Natural killer cell (primary cell): ENCODE results near the gene FMO1. TPM values are rescaled to one million over a fixed set of nuclear protein-coding genes. Genes with fewer than 3 reads are reported as not detected.

Experiments
- ATAC-seq, 3 donors: fragments of 150-1000 bp in 2 of 3; fragments of 200-7000 bp in 1 of 3; cut with Tn5 transposase; 1 replicate in 1 of 3; 2 replicates in 2 of 3; pipeline ENCODE4 v1.10.0; 2021; ENCODE audit warnings: mild to moderate bottlenecking in 2 of 3, moderate library complexity in 2 of 3
- DNase-seq, 2 donors: peaks; one replicate each; pipeline versions ENCODE4 v3.0.0 to v3.0.0-alpha.2; 2013 to 2021; ENCODE audit warnings: mixed read lengths in 1 of 2
- H3K27ac ChIP-seq: one replicate; pipeline ENCODE4 v1.5.1; 2013; ENCODE audit warnings: mild to moderate bottlenecking, low read length
- H3K27me3 ChIP-seq: one replicate; pipeline ENCODE4 v1.6.1; 2013; ENCODE audit warnings: low read length; ENCODE audit not compliant: control insufficient read depth, insufficient read depth
- H3K36me3 ChIP-seq: one replicate; pipeline ENCODE4 v1.6.1; 2013; ENCODE audit warnings: low read length; ENCODE audit not compliant: control insufficient read depth, insufficient read depth
- H3K4me1 ChIP-seq: one replicate; pipeline ENCODE4 v1.6.1; 2013; ENCODE audit warnings: low read length; ENCODE audit not compliant: control insufficient read depth, insufficient read depth
- H3K4me3 ChIP-seq: one replicate; pipeline ENCODE4 v1.5.1; 2013; ENCODE audit warnings: low read length
- H3K9me3 ChIP-seq: one replicate; pipeline ENCODE4 v1.6.1; 2013; ENCODE audit warnings: low read length; ENCODE audit not compliant: control insufficient read depth, insufficient read depth
- H3K27ac Mint-ChIP-seq, 2 donors: one replicate each; pipeline ENCODE4 v1.8.0; 2022; ENCODE audit warnings: mild to moderate bottlenecking in 2 of 2, mixed read lengths in 2 of 2, moderate library complexity in 1 of 2
- H3K27me3 Mint-ChIP-seq, 2 donors: one replicate each; pipeline ENCODE4 v1.8.0; 2022; ENCODE audit warnings: low read depth in 2 of 2, mixed read lengths in 2 of 2
- H3K36me3 Mint-ChIP-seq: one replicate; pipeline ENCODE4 v1.8.0; 2022; ENCODE audit warnings: mixed read lengths
- H3K4me1 Mint-ChIP-seq, 2 donors: one replicate each; pipeline ENCODE4 v1.8.0; 2022; ENCODE audit warnings: mixed read lengths in 2 of 2
- H3K4me3 Mint-ChIP-seq: one replicate; pipeline ENCODE4 v1.8.0; 2022; ENCODE audit warnings: mild to moderate bottlenecking, moderate library complexity, mixed read lengths
- H3K9me3 Mint-ChIP-seq, 2 donors: one replicate each; pipeline ENCODE4 v1.8.0; 2022; ENCODE audit warnings: mixed read lengths in 2 of 2
- WGBS: methylation state at CpG from one replicate; pipeline ENCODE4 v1.1.7; 2013; ENCODE audit warnings: missing lambda C conversion rate; ENCODE audit not compliant: insufficient coverage; 5-methylcytosine and 5-hydroxymethylcytosine counted together
- intact Hi-C: fragments of 100-400 bp; cut with micrococcal nuclease; formaldehyde crosslinking; loops from one replicate; pipeline ENCODE4 v1.14.2; 2022
- total RNA-seq, 4 donors: library from RNA; stranded (reverse); fragments of 120-200 nt in 1 of 4; gene quantifications; one replicate each; pipeline versions ENCODE4 v1.2.3 to v1.2.4, GENCODE V29; 2013 to 2022
- TF ChIP-seq, protein P1 (sequence below): fragments of 200-600 bp; IDR thresholded peaks from one replicate; pipeline ENCODE4 v1.8.0; 2022; ENCODE audit warnings: antibody characterized with exemption

FMO1 gene
- total RNA-seq, 3 donors from 2014 or later (not counting 1 experiment from before 2014, with no cell fraction given) = not detected

DNA sequence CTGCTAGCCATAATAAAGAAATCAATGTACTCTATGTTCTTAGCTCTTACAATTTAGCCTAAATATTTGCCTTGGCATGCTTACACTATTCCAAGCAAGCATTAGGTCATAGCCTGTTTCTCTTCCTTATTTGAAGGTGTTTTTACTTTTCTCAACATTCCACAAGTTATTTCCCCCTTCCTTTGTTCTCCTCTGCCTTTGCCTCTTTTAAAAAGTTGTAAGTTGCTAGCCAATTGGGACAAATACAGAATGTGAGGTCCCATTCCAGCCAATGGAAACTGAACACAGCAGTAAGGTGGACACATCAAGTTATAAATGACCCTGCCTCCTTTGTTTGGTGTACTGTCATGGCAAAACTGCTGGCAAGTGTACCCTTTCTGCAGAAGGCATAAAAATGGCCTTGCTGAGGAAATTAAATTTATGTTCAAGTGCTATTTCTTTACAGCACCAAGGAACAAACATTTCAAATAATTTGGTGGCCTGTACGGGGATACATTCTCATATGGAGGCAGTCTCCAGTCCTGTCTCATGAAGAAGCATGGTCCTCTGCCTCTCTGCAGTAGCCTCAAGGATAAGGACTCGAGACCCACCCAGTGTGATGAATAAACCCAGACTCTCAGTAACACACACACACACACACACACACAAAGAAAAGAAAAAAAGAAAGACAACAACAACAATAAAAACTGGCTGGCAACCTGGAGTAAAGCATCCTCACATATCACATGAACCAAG, 28.8 kb upstream of the FMO1 start:
- Mint-ChIP-seq H3K4me1 (no peaks in the 10 kb centered on the region), H3K36me3 (no peaks in the 10 kb centered on the region), H3K27me3 (peaks cover 0 to 3% of the 10 kb centered on the region in 2 donors), H3K4me3 (no peak overlapping the region), H3K9me3 (no peaks in the 10 kb centered on the region), H3K27ac (no peak overlapping the region)
- Histone ChIP-seq H3K36me3 (no peaks in the 10 kb centered on the region), H3K27ac (no peak overlapping the region), H3K9me3 (no peaks in the 10 kb centered on the region), H3K4me1 (no peaks in the 10 kb centered on the region), H3K4me3 (no peak overlapping the region), H3K27me3 (peaks cover 2% of the 10 kb centered on the region)
- 96% methylated on average over 2 of the region's 2 CpGs for WGBS
- DNase-seq = no peak
- TF ChIP-seq, protein P1, sequence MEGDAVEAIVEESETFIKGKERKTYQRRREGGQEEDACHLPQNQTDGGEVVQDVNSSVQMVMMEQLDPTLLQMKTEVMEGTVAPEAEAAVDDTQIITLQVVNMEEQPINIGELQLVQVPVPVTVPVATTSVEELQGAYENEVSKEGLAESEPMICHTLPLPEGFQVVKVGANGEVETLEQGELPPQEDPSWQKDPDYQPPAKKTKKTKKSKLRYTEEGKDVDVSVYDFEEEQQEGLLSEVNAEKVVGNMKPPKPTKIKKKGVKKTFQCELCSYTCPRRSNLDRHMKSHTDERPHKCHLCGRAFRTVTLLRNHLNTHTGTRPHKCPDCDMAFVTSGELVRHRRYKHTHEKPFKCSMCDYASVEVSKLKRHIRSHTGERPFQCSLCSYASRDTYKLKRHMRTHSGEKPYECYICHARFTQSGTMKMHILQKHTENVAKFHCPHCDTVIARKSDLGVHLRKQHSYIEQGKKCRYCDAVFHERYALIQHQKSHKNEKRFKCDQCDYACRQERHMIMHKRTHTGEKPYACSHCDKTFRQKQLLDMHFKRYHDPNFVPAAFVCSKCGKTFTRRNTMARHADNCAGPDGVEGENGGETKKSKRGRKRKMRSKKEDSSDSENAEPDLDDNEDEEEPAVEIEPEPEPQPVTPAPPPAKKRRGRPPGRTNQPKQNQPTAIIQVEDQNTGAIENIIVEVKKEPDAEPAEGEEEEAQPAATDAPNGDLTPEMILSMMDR = no peak
- intact Hi-C loops = no loop called here
- no peak for ATAC-seq

DNA sequence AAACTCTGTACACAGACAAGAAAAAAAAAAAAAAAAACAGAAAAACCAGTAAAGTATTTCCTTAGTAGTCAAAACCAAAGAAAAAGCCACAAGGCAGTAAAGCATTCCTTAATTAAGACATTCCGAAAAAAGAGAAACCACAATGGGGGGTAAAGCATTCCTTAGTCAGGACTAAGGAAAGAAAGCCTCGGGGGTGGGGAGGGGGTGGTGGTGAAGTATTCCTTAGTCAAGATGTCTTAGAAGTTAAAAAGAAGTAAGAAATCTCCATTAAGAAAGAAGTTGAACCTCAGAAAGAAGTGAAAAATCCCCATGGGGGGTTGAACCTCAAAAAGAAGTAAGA, 28.2 kb upstream of the FMO1 start:
- intact Hi-C loops = no loop called here
- no peaks in the 10 kb centered on the region for H3K9me3 Mint-ChIP-seq
- TF ChIP-seq, protein P1 = no peak

DNA sequence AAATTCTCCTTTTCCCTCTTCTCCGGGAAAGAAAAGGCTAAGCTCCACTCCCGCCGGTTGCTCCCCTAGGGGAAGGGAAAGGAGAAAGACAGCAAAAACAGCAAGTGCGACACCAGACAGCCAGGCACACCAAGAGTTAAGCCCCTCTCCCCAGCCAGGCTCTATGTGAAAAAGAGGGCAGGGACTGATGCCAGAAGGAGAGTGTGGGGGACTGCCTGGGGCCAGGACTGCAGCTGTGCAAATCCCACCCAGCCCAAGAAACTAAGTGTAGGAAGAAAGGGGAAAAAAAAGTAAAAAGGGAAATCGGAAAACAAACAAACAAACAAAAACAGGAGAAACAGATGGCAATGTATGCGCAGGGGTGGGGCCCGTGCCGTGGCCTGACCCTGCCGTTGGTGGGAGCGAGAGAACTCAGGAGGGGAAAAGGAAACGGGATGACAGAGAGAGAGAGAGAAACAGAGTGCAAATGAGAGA, 27.7 kb upstream of the FMO1 start:
- 91% methylated on average over 8 of the region's 11 CpGs for whole genome bisulfite sequencing
- ATAC-seq = no peak
- Mint-ChIP-seq H3K36me3 (no peaks in the 10 kb centered on the region), H3K27ac (no peak overlapping the region), H3K27me3 (peaks cover 0 to 3% of the 10 kb centered on the region in 2 donors), H3K9me3 (no peaks in the 10 kb centered on the region), H3K4me1 (no peaks in the 10 kb centered on the region), H3K4me3 (no peak overlapping the region)
- Histone ChIP-seq H3K36me3 (no peaks in the 10 kb centered on the region), H3K4me1 (no peaks in the 10 kb centered on the region), H3K4me3 (no peak overlapping the region), H3K27me3 (peaks cover 2% of the 10 kb centered on the region), H3K27ac (no peak overlapping the region), H3K9me3 (no peaks in the 10 kb centered on the region)
- no peak for DNase-seq
- TF ChIP-seq, protein P1 = no peak
- intact Hi-C loops = no loop called here

More for the DNA sequence above, 28.2 kb upstream of the FMO1 start:
- Mint-ChIP-seq H3K36me3 (no peaks in the 10 kb centered on the region), H3K4me3 (no peak overlapping the region), H3K4me1 (no peaks in the 10 kb centered on the region), H3K27me3 (peaks cover 0 to 3% of the 10 kb centered on the region in 2 donors), H3K27ac (no peak overlapping the region)
- DNase-seq (no peak), ATAC-seq (no peak)
- no peak overlapping the region for H3K4me3 ChIP-seq
- no peak overlapping the region for H3K27ac ChIP-seq
- peaks cover 2% of the 10 kb centered on the region for H3K27me3 ChIP-seq
- H3K36me3 ChIP-seq = no peaks in the 10 kb centered on the region
- no peaks in the 10 kb centered on the region for H3K9me3 ChIP-seq
- no peaks in the 10 kb centered on the region for H3K4me1 ChIP-seq
- WGBS = 44% methylated on average over 2 of the region's 2 CpGs
